GM19467 (cell line): Measurements from ENCODE around the gene ZNF605.
"Not testable (repeated sequence)": the region's sequence is repeated elsewhere in the genome, so short reads cannot be mapped to it uniquely, and the experiment has no call there.

Experiments
- ATAC-seq: cut with Tn5 transposase; IDR thresholded peaks from one replicate; pipeline ENCODE4 v1.9.1; 2021; ENCODE audit warnings: mild to moderate bottlenecking, moderate library complexity; ENCODE audit not compliant: unreplicated experiment

The ZNF605 gene

GRCh38 chr12:132908145-132909029, 47.7 kb downstream of the ZNF605 start:
- peak; percentile 71 for ATAC-seq

GRCh38 chr12:132907789-132908144, 48.3 kb downstream of the ZNF605 start:
- not testable (repeated sequence) for ATAC-seq

DNA sequence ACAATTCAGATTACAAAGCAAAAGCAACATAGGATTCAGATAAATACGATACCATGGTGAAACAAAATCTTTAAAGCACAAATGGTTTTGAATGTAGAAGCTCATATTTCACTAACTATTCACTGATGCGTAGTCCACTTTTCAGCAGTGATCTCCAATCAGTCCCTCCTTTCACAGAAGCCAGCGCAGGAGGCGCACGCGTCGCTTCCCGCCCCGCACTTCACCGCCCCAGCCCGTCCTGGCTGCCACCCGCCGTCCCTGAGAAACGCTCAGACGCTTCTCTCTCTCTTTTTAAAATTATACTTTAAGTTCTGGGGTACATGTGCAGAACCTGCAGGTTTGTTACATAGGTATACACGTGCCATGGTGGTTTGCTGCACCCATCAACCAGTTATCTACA, 48.9 kb downstream of the ZNF605 start:
- no peak for ATAC-seq

DNA sequence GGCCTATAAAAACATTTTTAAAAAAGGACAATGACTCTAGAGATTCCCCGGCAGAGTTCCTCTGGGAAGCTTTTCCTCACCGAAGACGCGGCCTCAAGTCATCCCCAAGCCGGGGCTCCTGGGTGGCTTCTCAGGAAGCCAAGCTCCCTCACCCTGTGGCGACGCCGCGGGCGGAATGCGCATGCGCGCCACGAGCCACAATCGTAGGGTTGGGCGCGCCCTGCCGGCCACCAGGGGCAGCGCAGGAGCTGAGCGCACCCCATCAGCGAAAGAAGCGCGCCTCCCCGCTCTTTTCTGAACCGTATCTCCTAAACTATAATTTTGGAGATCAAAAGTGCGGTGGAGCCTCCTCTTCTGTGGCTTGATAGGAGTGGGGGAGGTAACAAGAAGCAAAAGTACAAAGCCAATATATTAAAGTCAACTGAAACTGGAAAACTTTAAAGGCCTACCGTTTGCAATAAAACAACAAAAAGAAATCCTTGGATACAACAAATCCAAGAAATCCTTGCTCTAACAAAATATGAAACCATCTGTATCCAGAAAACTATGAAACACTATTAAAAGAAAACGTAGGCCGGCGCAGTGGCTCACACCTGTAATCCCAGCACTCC, 51.3 kb downstream of the ZNF605 start:
- no peak for ATAC-seq

GRCh38 chr12:132899033-132899432, 57.1 kb downstream of the ZNF605 start:
- no peak for ATAC-seq

GRCh38 chr12:132888852-132889251, 67.3 kb downstream of the ZNF605 start:
- ATAC-seq, result no peak

- peak; percentile 99 for ATAC-seq
Measured at GRCh38 chr12:132887513-132888351, 68.4 kb downstream of the ZNF605 start, which contains the start of gene CHFR. TSS of gene CHFR (minus strand) at chr12:132887605. CDS start at chr12:132887328, 277 bp downstream.

- peak; percentile 14 for ATAC-seq
Measured at GRCh38 chr12:132886529-132887477, 69.3 kb downstream of the ZNF605 start.

DNA sequence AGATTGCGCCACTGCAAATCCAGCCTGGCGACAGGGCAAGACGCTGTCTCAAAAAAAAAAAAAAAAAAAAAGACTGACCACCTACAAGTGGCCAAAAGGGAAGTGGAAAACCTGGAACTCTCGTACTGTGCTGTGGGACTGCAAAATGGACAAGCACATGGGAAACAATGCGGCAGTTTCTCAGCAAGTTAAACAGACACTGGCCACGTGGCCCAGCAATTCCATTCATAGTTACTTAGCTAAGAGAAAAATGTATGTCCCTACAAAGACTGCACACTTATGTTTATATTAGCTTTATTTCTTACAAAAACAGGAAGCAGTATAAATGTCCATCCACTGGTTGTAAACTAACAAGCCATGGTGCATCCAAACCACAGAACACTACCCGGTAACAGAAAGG, 74.3 kb downstream of the ZNF605 start:
- no peak for ATAC-seq

- not testable (repeated sequence) for ATAC-seq
Measured at GRCh38 chr12:132874620-132875019, 81.5 kb downstream of the ZNF605 start.

GRCh38 chr12:132874175-132874574, 81.9 kb downstream of the ZNF605 start:
- no peak for ATAC-seq

GRCh38 chr12:132873724-132874123, 82.4 kb downstream of the ZNF605 start:
- ATAC-seq, result no peak

DNA sequence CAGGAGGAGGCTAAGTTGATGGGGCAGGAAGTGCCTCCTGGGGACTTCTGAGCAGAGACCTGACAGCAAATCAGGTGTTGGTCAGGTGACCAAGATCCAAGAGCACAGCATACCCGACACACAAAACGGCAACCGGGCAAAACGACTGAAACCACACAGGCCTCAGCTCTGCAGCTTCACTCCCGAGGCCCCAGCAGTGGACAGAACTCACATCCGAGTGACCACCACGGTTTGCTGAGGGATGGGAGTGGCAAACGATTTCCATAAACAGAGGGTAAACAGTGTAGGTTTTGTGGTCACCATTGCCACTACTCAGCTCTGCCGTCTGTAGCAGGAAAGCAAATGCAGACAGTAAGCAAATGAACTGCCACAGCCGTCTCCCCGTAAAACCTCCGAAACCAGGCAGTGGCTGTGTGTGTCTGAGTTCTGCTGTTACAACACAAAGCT, 83.1 kb downstream of the ZNF605 start:
- no peak for ATAC-seq

DNA sequence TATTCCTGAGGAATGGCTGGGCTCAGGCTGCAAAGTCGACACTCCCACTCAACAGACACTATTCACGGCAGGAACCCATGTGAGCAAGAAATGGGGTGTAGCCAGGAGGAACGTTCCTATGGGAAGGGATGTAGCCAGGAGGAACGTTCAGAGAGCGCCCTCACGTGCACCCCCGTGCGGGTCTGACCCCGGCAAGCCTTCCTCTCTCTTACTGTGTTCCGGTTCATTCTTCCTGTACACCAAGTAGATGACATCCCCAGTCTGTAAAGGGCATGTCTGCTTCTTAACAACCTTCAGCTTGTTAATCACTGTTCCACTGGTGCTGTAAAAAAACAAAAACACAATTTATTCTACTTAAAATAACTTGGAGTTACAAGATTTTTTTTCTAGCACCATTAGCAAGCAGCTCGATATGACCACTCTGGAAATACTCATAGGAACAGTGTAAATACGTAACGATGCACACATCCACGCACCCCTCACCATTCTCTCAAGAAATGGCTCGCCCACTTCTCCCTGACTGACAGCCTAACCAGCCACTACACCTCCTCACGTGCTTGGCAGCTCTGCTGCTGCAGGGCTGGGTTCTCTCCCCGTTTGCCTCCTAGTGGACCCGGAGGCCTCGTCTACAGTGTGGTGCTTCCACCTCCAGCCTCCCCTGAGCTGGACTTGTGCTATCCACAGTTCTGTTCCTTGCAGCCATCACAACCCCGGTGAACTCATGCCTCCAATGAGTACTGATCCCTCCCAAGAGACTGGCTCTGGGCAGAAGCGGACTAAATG, 83.8 kb downstream of the ZNF605 start:
- no peak for ATAC-seq

DNA sequence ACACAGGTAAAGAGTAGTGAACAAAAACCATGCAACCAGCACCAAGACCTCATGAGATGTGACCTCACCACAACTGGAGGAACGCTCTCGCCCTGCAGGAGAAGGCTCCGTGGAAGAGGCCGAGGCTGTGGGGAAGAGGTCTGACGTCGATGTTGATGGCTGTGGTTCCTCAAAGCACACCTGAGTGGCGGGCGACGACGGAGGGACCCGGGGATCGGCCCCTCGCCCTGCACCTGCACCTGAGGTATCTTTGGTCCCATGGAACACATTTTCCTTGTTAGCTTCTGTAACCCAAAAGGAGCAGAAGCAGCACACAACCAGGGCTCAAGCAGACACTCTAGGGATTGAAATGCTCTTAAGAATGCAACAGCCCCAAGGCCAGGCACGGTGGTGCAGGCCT, 86.6 kb downstream of the ZNF605 start:
- no peak for ATAC-seq
